BLaER1 treated with 17β-estradiol and CSF1 and Interleukin-3, amounts not matched to agents 10 nM and 100 nM (cell line): ENCODE measurements around the gene CTDSP2.
"Not testable (repeated sequence)": the region's sequence is repeated elsewhere in the genome, so short reads cannot be mapped to it uniquely, and the experiment has no call there.

ENCODE experiments used
- H3K27ac ChIP-seq, 11 experiments: shearing (Covaris generic); formaldehyde crosslinking; 2 replicates each; pipeline ENCODE4 v1.8.1; 2022
- H3K27me3 ChIP-seq, 11 experiments: shearing (Covaris generic); formaldehyde crosslinking; 2 replicates each; pipeline ENCODE4 v1.8.1; 2022
- H3K36me3 ChIP-seq, 11 experiments: shearing (Covaris generic); formaldehyde crosslinking; 2 replicates each; pipeline ENCODE4 v1.8.1; 2022
- H3K4me1 ChIP-seq, 10 experiments: shearing (Covaris generic); formaldehyde crosslinking; 2 replicates each; pipeline ENCODE4 v1.8.1; 2022
- H3K4me2 ChIP-seq, 11 experiments: shearing (Covaris generic); formaldehyde crosslinking; 2 replicates each; pipeline ENCODE4 v1.8.1; 2022
- H3K4me3 ChIP-seq, 10 experiments: shearing (Covaris generic); formaldehyde crosslinking; 2 replicates each; pipeline ENCODE4 v1.8.1; 2022
- H3K9ac ChIP-seq, 11 experiments: shearing (Covaris generic); formaldehyde crosslinking; 2 replicates each; pipeline ENCODE4 v1.8.1; 2022
- H3K9me3 ChIP-seq, 11 experiments: shearing (Covaris generic); formaldehyde crosslinking; replicated peaks in 1 of 11; 2 replicates each; pipeline ENCODE4 v1.8.1; 2022
- H4K20me1 ChIP-seq, 11 experiments: shearing (Covaris generic); formaldehyde crosslinking; 2 replicates each; pipeline ENCODE4 v1.8.1; 2022
- Cebpa-rat ChIP-seq, 11 experiments: shearing (Covaris generic); IDR thresholded peaks; 2 replicates each; pipeline ENCODE4 v1.8.1; 2022

CTDSP2 gene

GRCh38 chr12:57826966-57827365, 19.6 kb downstream of the CTDSP2 start:
- H3K4me3 ChIP-seq, result no peak overlapping the region
- H3K4me2 ChIP-seq, result no peak overlapping the region
- H3K27me3 ChIP-seq, result no peaks in the 10 kb centered on the region
- H3K9me3 ChIP-seq, result no peaks in the 10 kb centered on the region
- peaks cover 75 to 89% (median 80%) of the 10 kb centered on the region in 11 experiments for H3K36me3 ChIP-seq
- peak overlapping the region in 1 of 11 experiments; percentile 41; a peak in 1 of 22 replicates for H3K9ac ChIP-seq
- TF ChIP-seq Cebpa-rat (IDR thresholded peaks at IDR 0.05), result no peak
- H3K27ac ChIP-seq, result no peak overlapping the region
- H3K4me1 ChIP-seq, result peaks cover 6 to 55% (median 14%) of the 10 kb centered on the region in 10 experiments
- peaks cover 40 to 100% (median 85%) of the 10 kb centered on the region in 11 experiments for H4K20me1 ChIP-seq

GRCh38 chr12:57826400-57826799, 20.1 kb downstream of the CTDSP2 start:
- H3K36me3 ChIP-seq, result peaks cover 80 to 95% (median 86%) of the 10 kb centered on the region in 11 experiments

GRCh38 chr12:57825451-57825850, 21.1 kb downstream of the CTDSP2 start:
- H3K9me3 ChIP-seq, result no peaks in the 10 kb centered on the region
- TF ChIP-seq Cebpa-rat (IDR thresholded peaks at IDR 0.05), result no peak
- no peak overlapping the region for H3K4me3 ChIP-seq
- peaks cover 24 to 100% (median 70%) of the 10 kb centered on the region in 11 experiments; a peak in 21 of 22 replicates for H4K20me1 ChIP-seq
- no peak overlapping the region for H3K27ac ChIP-seq
- no peaks in the 10 kb centered on the region for H3K27me3 ChIP-seq
- H3K4me2 ChIP-seq, result no peak overlapping the region
- no peak overlapping the region for H3K9ac ChIP-seq
- H3K36me3 ChIP-seq, result peaks cover 87 to 100% (median 95%) of the 10 kb centered on the region in 11 experiments
- peaks cover 0 to 42% (median 4%) of the 10 kb centered on the region in 10 experiments; a peak in 9 of 20 replicates for H3K4me1 ChIP-seq

More at GRCh38 chr12:57826400-57826799, 20.1 kb downstream of the CTDSP2 start:
- Histone ChIP-seq H3K27me3 (no peaks in the 10 kb centered on the region), H3K4me3 (no peak overlapping the region), H3K9me3 (no peaks in the 10 kb centered on the region), H3K27ac (no peak overlapping the region), H3K9ac (peak overlapping the region in 1 of 11 experiments; percentile 41; a peak in 1 of 22 replicates), H3K4me2 (no peak overlapping the region), H4K20me1 (peaks cover 34 to 100% (median 79%) of the 10 kb centered on the region in 11 experiments), H3K4me1 (peaks cover 0 to 51% (median 8%) of the 10 kb centered on the region in 10 experiments; a peak in 18 of 20 replicates)
- no peak for TF ChIP-seq Cebpa-rat (IDR thresholded peaks at IDR 0.05)

GRCh38 chr12:57823908-57824640, 22.5 kb downstream of the CTDSP2 start:
- no peak overlapping the region for H3K27ac ChIP-seq
- no peaks in the 10 kb centered on the region for H3K9me3 ChIP-seq
- TF ChIP-seq Cebpa-rat (IDR thresholded peaks at IDR 0.05), result no peak
- no peak overlapping the region for H3K4me3 ChIP-seq
- H3K36me3 ChIP-seq, result peaks cover 96 to 100% (median 100%) of the 10 kb centered on the region in 11 experiments
- H4K20me1 ChIP-seq, result peaks cover 12 to 97% (median 56%) of the 10 kb centered on the region in 11 experiments; a peak in 21 of 22 replicates
- H3K27me3 ChIP-seq, result no peaks in the 10 kb centered on the region
- H3K9ac ChIP-seq, result no peak overlapping the region; a peak in 1 of 22 replicates
- H3K4me2 ChIP-seq, result no peak overlapping the region
- H3K4me1 ChIP-seq, result peaks cover 0 to 35% (median under 1%) of the 10 kb centered on the region in 10 experiments; a peak in 7 of 20 replicates

- Histone ChIP-seq H3K4me3 (no peak overlapping the region), H3K9me3 (no peaks in the 10 kb centered on the region), H3K27me3 (no peaks in the 10 kb centered on the region), H3K4me2 (no peak overlapping the region), H3K9ac (no peak overlapping the region; a peak in 1 of 22 replicates), H3K36me3 (peaks cover 93 to 100% (median 98%) of the 10 kb centered on the region in 11 experiments), H4K20me1 (peaks cover 8 to 92% (median 48%) of the 10 kb centered on the region in 11 experiments; a peak in 20 of 22 replicates), H3K27ac (no peak overlapping the region), H3K4me1 (peaks cover 0 to 35% (median 0%) of the 10 kb centered on the region in 10 experiments; a peak in 7 of 20 replicates)
- no peak for TF ChIP-seq Cebpa-rat (IDR thresholded peaks at IDR 0.05)
These were observed 23.2 kb downstream of the CTDSP2 start for GRCh38 chr12:57823131-57823907.

- no peak for TF ChIP-seq Cebpa-rat (IDR thresholded peaks at IDR 0.05)
- Histone ChIP-seq H4K20me1 (peaks cover 8 to 86% (median 46%) of the 10 kb centered on the region in 11 experiments; a peak in 19 of 22 replicates), H3K27ac (no peak overlapping the region), H3K9me3 (no peaks in the 10 kb centered on the region), H3K4me1 (peaks cover 0 to 37% (median 4%) of the 10 kb centered on the region in 10 experiments; a peak in 12 of 20 replicates), H3K9ac (no peak overlapping the region), H3K4me2 (no peak overlapping the region), H3K36me3 (peaks cover 86 to 95% (median 90%) of the 10 kb centered on the region in 11 experiments), H3K27me3 (no peaks in the 10 kb centered on the region), H3K4me3 (no peak overlapping the region)
These were observed 24.0 kb downstream of the CTDSP2 start for GRCh38 chr12:57822392-57823130.

- no peak overlapping the region for H3K4me3 ChIP-seq
- H3K27me3 ChIP-seq, result no peaks in the 10 kb centered on the region
- no peak overlapping the region for H3K9ac ChIP-seq
- TF ChIP-seq Cebpa-rat (IDR thresholded peaks at IDR 0.05), result no peak
- H3K4me1 ChIP-seq, result peaks cover 0 to 46% (median 13%) of the 10 kb centered on the region in 10 experiments; a peak in 14 of 20 replicates
- no peak overlapping the region for H3K4me2 ChIP-seq
- peaks cover 77 to 85% (median 81%) of the 10 kb centered on the region in 11 experiments for H3K36me3 ChIP-seq
- peaks cover under 1 to 77% (median 37%) of the 10 kb centered on the region in 11 experiments; a peak in 17 of 22 replicates for H4K20me1 ChIP-seq
- H3K27ac ChIP-seq, result no peak overlapping the region
- H3K9me3 ChIP-seq, result no peaks in the 10 kb centered on the region
These were observed 24.9 kb downstream of the CTDSP2 start for GRCh38 chr12:57821474-57822214.

- not testable (repeated sequence) for H3K4me3 ChIP-seq, H3K9me3 ChIP-seq, H3K27me3 ChIP-seq, H3K4me2 ChIP-seq, H3K27ac ChIP-seq, H3K9ac ChIP-seq
- Histone ChIP-seq H3K4me1 (peaks cover 0 to 52% (median 17%) of the 10 kb centered on the region in 10 experiments; a peak in 14 of 20 replicates), H4K20me1 (peaks cover 0 to 70% (median 31%) of the 10 kb centered on the region in 11 experiments; a peak in 17 of 22 replicates), H3K36me3 (peaks cover 71 to 79% (median 75%) of the 10 kb centered on the region in 11 experiments)
These were observed 25.5 kb downstream of the CTDSP2 start for GRCh38 chr12:57821015-57821414.

- Histone ChIP-seq H4K20me1 (peaks cover 0 to 61% (median 23%) of the 10 kb centered on the region in 11 experiments; a peak in 16 of 22 replicates), H3K4me1 (peaks cover 0 to 61% (median 21%) of the 10 kb centered on the region in 10 experiments; a peak in 14 of 20 replicates), H3K36me3 (peaks cover 62 to 73% (median 66%) of the 10 kb centered on the region in 11 experiments)
- not testable (repeated sequence) for H3K9ac ChIP-seq, H3K27ac ChIP-seq, H3K9me3 ChIP-seq, H3K27me3 ChIP-seq, H3K4me3 ChIP-seq, H3K4me2 ChIP-seq
These were observed 26.4 kb downstream of the CTDSP2 start for GRCh38 chr12:57820119-57820518.

GRCh38 chr12:57817990-57818331, 28.6 kb downstream of the CTDSP2 start:
- Histone ChIP-seq H3K9ac (0 out of 22 replicates have a peak overlapping the region, but pooled peaks of 1 of the 11 experiments have one; percentile 19), H3K27ac (peak overlapping the region in 8 of 11 experiments; percentile 26 to 78 (median 60); a peak in 10 of 22 replicates), H3K4me1 (peaks cover 0 to 65% (median 21%) of the 10 kb centered on the region in 10 experiments; a peak in 14 of 20 replicates), H3K36me3 (peaks cover 40 to 51% (median 44%) of the 10 kb centered on the region in 11 experiments), H4K20me1 (peaks cover 0 to 40% (median 5%) of the 10 kb centered on the region in 11 experiments; a peak in 12 of 22 replicates), H3K4me2 (peak overlapping the region in 5 of 11 experiments; percentile 45 to 85 (median 82); a peak in 9 of 22 replicates)
- not testable (repeated sequence) for H3K4me3 ChIP-seq, H3K27me3 ChIP-seq, H3K9me3 ChIP-seq
